B cell (primary cell): Measurements from ENCODE around the gene GALNT11.

Experiments used
- EZH2 ChIP-seq: IDR thresholded peaks from 2 replicates; pipeline ENCODE4 v1.6.1; 2012; ENCODE audit warnings: borderline replicate concordance, low read depth, mild to moderate bottlenecking, moderate library complexity, low read length; ENCODE audit not compliant: insufficient read depth, poor library complexity, severe bottlenecking
- TF ChIP-seq, protein P1 (sequence below): fragments of 200-600 bp; IDR thresholded peaks from one replicate; pipeline ENCODE4 v1.8.0; 2022; ENCODE audit warnings: antibody characterized with exemption, mild to moderate bottlenecking

GRCh38 chr7:152000191-152000590 is 25.3 kb upstream of the GALNT11 start:
- TF ChIP-seq, protein P1, sequence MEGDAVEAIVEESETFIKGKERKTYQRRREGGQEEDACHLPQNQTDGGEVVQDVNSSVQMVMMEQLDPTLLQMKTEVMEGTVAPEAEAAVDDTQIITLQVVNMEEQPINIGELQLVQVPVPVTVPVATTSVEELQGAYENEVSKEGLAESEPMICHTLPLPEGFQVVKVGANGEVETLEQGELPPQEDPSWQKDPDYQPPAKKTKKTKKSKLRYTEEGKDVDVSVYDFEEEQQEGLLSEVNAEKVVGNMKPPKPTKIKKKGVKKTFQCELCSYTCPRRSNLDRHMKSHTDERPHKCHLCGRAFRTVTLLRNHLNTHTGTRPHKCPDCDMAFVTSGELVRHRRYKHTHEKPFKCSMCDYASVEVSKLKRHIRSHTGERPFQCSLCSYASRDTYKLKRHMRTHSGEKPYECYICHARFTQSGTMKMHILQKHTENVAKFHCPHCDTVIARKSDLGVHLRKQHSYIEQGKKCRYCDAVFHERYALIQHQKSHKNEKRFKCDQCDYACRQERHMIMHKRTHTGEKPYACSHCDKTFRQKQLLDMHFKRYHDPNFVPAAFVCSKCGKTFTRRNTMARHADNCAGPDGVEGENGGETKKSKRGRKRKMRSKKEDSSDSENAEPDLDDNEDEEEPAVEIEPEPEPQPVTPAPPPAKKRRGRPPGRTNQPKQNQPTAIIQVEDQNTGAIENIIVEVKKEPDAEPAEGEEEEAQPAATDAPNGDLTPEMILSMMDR = no peak
- no peak for TF ChIP-seq EZH2
